KOPT-K1 (cell line): Measurements from ENCODE around the gene DUSP1.

Source experiments
- H3K27ac ChIP-seq: fragments of 200-600 bp; sonication (generic); 2 replicates; pipeline ENCODE4 v1.5.1; 2016; ENCODE audit warnings: antibody characterized with exemption, mild to moderate bottlenecking, low read depth, low read length; ENCODE audit not compliant: poor library complexity, severe bottlenecking
- H3K36me3 ChIP-seq: fragments of 200-600 bp; sonication (generic); 2 replicates; pipeline ENCODE4 v1.5.1; 2017; ENCODE audit warnings: antibody characterized with exemption, mild to moderate bottlenecking, low read length, moderate library complexity; ENCODE audit not compliant: insufficient read depth
- H3K9me3 ChIP-seq: fragments of 200-600 bp; sonication (generic); 2 replicates; pipeline ENCODE4 v1.5.1; 2017; ENCODE audit warnings: antibody characterized with exemption, low read length, mild to moderate bottlenecking; ENCODE audit not compliant: insufficient read depth, poor library complexity, severe bottlenecking

The DUSP1 gene

GRCh38 chr5:172802567-172803176, 31.7 kb upstream of the DUSP1 start:
- Histone ChIP-seq H3K36me3 (no peaks in the 10 kb centered on the region), H3K27ac (no peak overlapping the region), H3K9me3 (no peaks in the 10 kb centered on the region)

GRCh38 chr5:172802112-172802511, 31.1 kb upstream of the DUSP1 start:
- Histone ChIP-seq H3K36me3 (no peaks in the 10 kb centered on the region), H3K9me3 (no peaks in the 10 kb centered on the region), H3K27ac (no peak overlapping the region)

- H3K9me3 ChIP-seq, result no peaks in the 10 kb centered on the region
- H3K36me3 ChIP-seq, result no peaks in the 10 kb centered on the region
- no peak overlapping the region for H3K27ac ChIP-seq
Observed at GRCh38 chr5:172801179-172801671, 30.2 kb upstream of the DUSP1 start.

GRCh38 chr5:172800088-172800551, 29.1 kb upstream of the DUSP1 start:
- Histone ChIP-seq H3K27ac (peak overlapping the region; percentile 66), H3K9me3 (no peaks in the 10 kb centered on the region)

GRCh38 chr5:172799416-172799815, 28.4 kb upstream of the DUSP1 start:
- peak overlapping the region; percentile 66 for H3K27ac ChIP-seq

More at GRCh38 chr5:172800088-172800551, 29.1 kb upstream of the DUSP1 start:
- no peaks in the 10 kb centered on the region for H3K36me3 ChIP-seq

GRCh38 chr5:172798422-172799215, 27.6 kb upstream of the DUSP1 start:
- Histone ChIP-seq H3K9me3 (no peaks in the 10 kb centered on the region), H3K36me3 (no peaks in the 10 kb centered on the region), H3K27ac (peak overlapping the region; percentile 66)

More at GRCh38 chr5:172799416-172799815, 28.4 kb upstream of the DUSP1 start:
- H3K36me3 ChIP-seq, result no peaks in the 10 kb centered on the region
- H3K9me3 ChIP-seq, result no peaks in the 10 kb centered on the region

GRCh38 chr5:172797771-172798191, 26.8 kb upstream of the DUSP1 start:
- Histone ChIP-seq H3K9me3 (no peaks in the 10 kb centered on the region), H3K36me3 (no peaks in the 10 kb centered on the region), H3K27ac (peak overlapping the region; percentile 66)

- H3K27ac ChIP-seq, result peak overlapping the region; percentile 66
- no peaks in the 10 kb centered on the region for H3K36me3 ChIP-seq
- H3K9me3 ChIP-seq, result no peaks in the 10 kb centered on the region
Observed at GRCh38 chr5:172796306-172796705, 25.3 kb upstream of the DUSP1 start.

- Histone ChIP-seq H3K9me3 (no peaks in the 10 kb centered on the region), H3K27ac (peak overlapping the region; percentile 66)
Observed at GRCh38 chr5:172795318-172795977, 24.5 kb upstream of the DUSP1 start.

GRCh38 chr5:172793577-172794488, 22.8 kb upstream of the DUSP1 start:
- H3K36me3 ChIP-seq, result no peaks in the 10 kb centered on the region
- no peaks in the 10 kb centered on the region for H3K9me3 ChIP-seq
- H3K27ac ChIP-seq, result peak overlapping the region; percentile 97

More at GRCh38 chr5:172795318-172795977, 24.5 kb upstream of the DUSP1 start:
- no peaks in the 10 kb centered on the region for H3K36me3 ChIP-seq

GRCh38 chr5:172792701-172793570, 21.9 kb upstream of the DUSP1 start:
- H3K27ac ChIP-seq, result peak overlapping the region; percentile 97
- H3K36me3 ChIP-seq, result no peaks in the 10 kb centered on the region
- no peaks in the 10 kb centered on the region for H3K9me3 ChIP-seq

- no peaks in the 10 kb centered on the region for H3K9me3 ChIP-seq
- H3K27ac ChIP-seq, result peak overlapping the region; percentile 97
- no peaks in the 10 kb centered on the region for H3K36me3 ChIP-seq
Observed at GRCh38 chr5:172791726-172792445, 20.9 kb upstream of the DUSP1 start.

GRCh38 chr5:172791286-172791685, 20.3 kb upstream of the DUSP1 start:
- H3K9me3 ChIP-seq, result no peaks in the 10 kb centered on the region
- H3K36me3 ChIP-seq, result no peaks in the 10 kb centered on the region
- peak overlapping the region; percentile 97 for H3K27ac ChIP-seq
